B cell (primary cell): ENCODE measurements around the gene GLRA1. TPM values are rescaled to one million over a fixed set of nuclear protein-coding genes. Genes with fewer than 3 reads are reported as not detected.

Experiments
- ATAC-seq: fragments of 200-7000 bp; cut with Tn5 transposase; one replicate; pipeline ENCODE4 v1.10.0; 2021; ENCODE audit warnings: low read depth, mild to moderate bottlenecking, moderate number of reproducible peaks, moderate library complexity
- CTCF ChIA-PET: fragments of 350-600 bp; sonication (Branson Sonifier 250); formaldehyde crosslinking; loops from one replicate; lab custom pipeline; 2021; ENCODE audit warnings: antibody characterized with exemption, inconsistent platforms; lab: Charles Lee
- POLR2A ChIA-PET: fragments of 350-600 bp; sonication (Branson Sonifier 250); formaldehyde crosslinking; loops from one replicate; lab custom pipeline; 2021; ENCODE audit warnings: antibody characterized with exemption; lab: Charles Lee
- DNase-seq: peaks from one replicate; pipeline ENCODE4 v3.0.0; 2013
- H2AFZ ChIP-seq: 2 replicates; pipeline ENCODE4 v1.6.1; 2012; ENCODE audit warnings: mild to moderate bottlenecking, low read depth, low read length; ENCODE audit not compliant: insufficient read depth, poor library complexity, severe bottlenecking
- H3K27ac ChIP-seq, 2 donors: 1 replicate in 1 of 2; 2 replicates in 1 of 2; pipeline ENCODE4 v1.5.1; 2012 to 2013; ENCODE audit warnings: low read length in 2 of 2, mild to moderate bottlenecking in 2 of 2, moderate library complexity in 1 of 2
- H3K27me3 ChIP-seq, 4 experiments: fragments of 200-600 bp in 1 of 4; sonication (generic) in 1 of 4; replicated peaks in 1 of 4; 1 replicate in 2 of 4; 2 replicates in 2 of 4; pipeline versions ENCODE4 v1.6.1 to v1.7.0; 2013 to 2016; ENCODE audit warnings: low read length in 3 of 4, mild to moderate bottlenecking in 2 of 4, mixed read lengths in 1 of 4, moderate library complexity in 1 of 4; ENCODE audit not compliant: insufficient read depth in 4 of 4, control insufficient read depth in 3 of 4; ENCODE audit errors: control extremely low read depth in 1 of 4
- H3K36me3 ChIP-seq, 2 experiments: replicated peaks in 1 of 2; 1 replicate in 1 of 2; 2 replicates in 1 of 2; pipeline versions ENCODE4 v1.6.1 to v1.7.1; 2013; ENCODE audit warnings: low read length in 1 of 2; ENCODE audit not compliant: insufficient read depth in 2 of 2, control insufficient read depth in 1 of 2; ENCODE audit errors: control extremely low read depth in 1 of 2, extremely low read depth in 1 of 2
- H3K4me1 ChIP-seq, 2 donors: fragments of 200-600 bp in 1 of 2; sonication (generic) in 1 of 2; 1 replicate in 1 of 2; 2 replicates in 1 of 2; pipeline versions ENCODE4 v1.5.1 to v1.6.1; 2013 to 2017; ENCODE audit warnings: low read length in 2 of 2; ENCODE audit not compliant: control insufficient read depth in 2 of 2, insufficient read depth in 2 of 2
- H3K4me2 ChIP-seq: replicated peaks from 2 replicates; pipeline ENCODE3; 2012; ENCODE audit warnings: mild to moderate bottlenecking, low read depth, low read length; ENCODE audit not compliant: poor library complexity, severe bottlenecking
- H3K4me3 ChIP-seq, 5 experiments: fragments of 200-600 bp in 1 of 5; sonication (generic) in 1 of 5; 1 replicate in 3 of 5; 2 replicates in 2 of 5; pipeline versions ENCODE4 v1.5.1 to v1.7.0; 2011 to 2016; ENCODE audit warnings: low read length in 4 of 5, mild to moderate bottlenecking in 4 of 5, low read depth in 2 of 5, control low read depth in 1 of 5, moderate library complexity in 1 of 5; ENCODE audit not compliant: insufficient read depth in 1 of 5; ENCODE audit errors: control extremely low read depth in 1 of 5, extremely low read depth in 1 of 5
- H3K79me2 ChIP-seq: fragments of 200-600 bp; sonication (generic); one replicate; pipeline ENCODE4 v1.6.0; 2016; ENCODE audit warnings: low read length; ENCODE audit not compliant: control insufficient read depth, insufficient read depth
- H3K9ac ChIP-seq: fragments of 200-600 bp; sonication (generic); 2 replicates; pipeline ENCODE4 v1.6.1; 2017; ENCODE audit warnings: mild to moderate bottlenecking, low read length, moderate library complexity
- H3K9me3 ChIP-seq, 3 donors: one replicate each; pipeline versions ENCODE4 v1.6.1 to v1.7.1; 2013; ENCODE audit warnings: low read length in 2 of 3; ENCODE audit not compliant: control insufficient read depth in 2 of 3, insufficient read depth in 1 of 3; ENCODE audit errors: control extremely low read depth in 1 of 3
- H4K20me1 ChIP-seq: 2 replicates; pipeline ENCODE4 v1.6.0; 2012; ENCODE audit warnings: mild to moderate bottlenecking, low read length; ENCODE audit not compliant: insufficient read depth, control insufficient read depth, poor library complexity, severe bottlenecking
- H3K27ac Mint-ChIP-seq: one replicate; pipeline ENCODE4 v1.8.0; 2021; ENCODE audit warnings: mixed read lengths
- H3K27me3 Mint-ChIP-seq: one replicate; pipeline ENCODE4 v1.8.0; 2021; ENCODE audit warnings: mixed read lengths
- H3K4me1 Mint-ChIP-seq: one replicate; pipeline ENCODE4 v1.8.0; 2021; ENCODE audit warnings: mixed read lengths
- H3K4me3 Mint-ChIP-seq: one replicate; pipeline ENCODE4 v1.8.0; 2021; ENCODE audit warnings: mixed read lengths
- H3K9me3 Mint-ChIP-seq: one replicate; pipeline ENCODE4 v1.8.0; 2022; ENCODE audit warnings: mixed read lengths; ENCODE audit not compliant: insufficient read depth
- EZH2 ChIP-seq: IDR thresholded peaks from 2 replicates; pipeline ENCODE4 v1.6.1; 2012; ENCODE audit warnings: borderline replicate concordance, low read depth, mild to moderate bottlenecking, moderate library complexity, low read length; ENCODE audit not compliant: insufficient read depth, poor library complexity, severe bottlenecking
- WGBS: methylation state at CpG from one replicate; pipeline ENCODE4 v1.1.5; 2013; ENCODE audit warnings: missing lambda C conversion rate; ENCODE audit not compliant: insufficient coverage; 5-methylcytosine and 5-hydroxymethylcytosine counted together
- intact Hi-C: fragments of 100-400 bp; cut with micrococcal nuclease; formaldehyde crosslinking; loops from one replicate; pipeline ENCODE4 v1.10.0; 2022
- polyA plus RNA-seq: library from polyadenylated mRNA; depleted of rRNA; stranded (reverse); fragments of >200 nt; gene quantifications from 2 replicates; pipeline ENCODE4 v1.2.3, GENCODE V29; 2012
- total RNA-seq, 2 donors: library from RNA; stranded (reverse); fragments of 120-200 nt in 1 of 2; gene quantifications; 1 replicate in 1 of 2; 2 replicates in 1 of 2; pipeline versions ENCODE4 v1.2.3 to v1.2.4, GENCODE V29; 2013 to 2022
- TF ChIP-seq, protein P1 (sequence below): fragments of 200-600 bp; IDR thresholded peaks from one replicate; pipeline ENCODE4 v1.8.0; 2022; ENCODE audit warnings: antibody characterized with exemption, mild to moderate bottlenecking

GLRA1 gene
- total and polyA plus RNA-seq, 2 donors (not counting 1 experiment from before 2014, with no cell fraction given) = not detected

DNA sequence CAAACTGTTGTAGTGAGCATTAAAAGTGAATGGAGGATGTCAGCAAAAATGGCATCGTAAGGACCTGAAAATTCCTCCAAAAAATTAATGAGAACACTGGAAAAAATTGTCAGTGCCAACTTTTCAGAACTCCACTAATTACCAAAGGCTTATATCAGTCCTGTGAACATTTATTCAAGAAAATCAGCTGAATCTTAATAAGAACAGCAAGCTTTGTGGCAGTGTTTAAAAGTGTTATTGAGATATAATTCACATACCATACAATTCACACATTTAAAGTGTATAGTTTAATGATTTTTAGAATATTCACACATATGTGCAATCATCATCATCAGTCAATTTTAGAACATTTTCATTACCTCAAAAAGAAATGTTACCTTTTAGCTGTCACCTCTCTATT, 95.3 kb downstream of the GLRA1 start:
- POLR2A ChIA-PET = no interaction called here
- peaks cover 7% of the 10 kb centered on the region for H3K9me3 Mint-ChIP-seq

GRCh38 chr5:151825445-151825844, 99.2 kb downstream of the GLRA1 start:
- Histone ChIP-seq H3K4me3 (no peak overlapping the region), H3K9me3 (no peaks in the 10 kb centered on the region), H3K79me2 (no peaks in the 10 kb centered on the region), H3K4me2 (no peak overlapping the region), H2AFZ (no peak overlapping the region), H3K27ac (no peak overlapping the region), H4K20me1 (no peaks in the 10 kb centered on the region), H3K9ac (no peak overlapping the region), H3K36me3 (no peaks in the 10 kb centered on the region), H3K27me3 (no peaks in the 10 kb centered on the region), H3K4me1 (no peaks in the 10 kb centered on the region)
- ChIA-PET POLR2A (no interaction called here), CTCF (interaction anchor here (0.7 to 10.9 kb wide), 26 partner anchors 11 to 689 kb away, joined by 3 to 323 read pairs (median 4); no protein-coding TSS in a partner anchor)
- no peaks in the 10 kb centered on the region for H3K9me3 Mint-ChIP-seq
- ATAC-seq (no peak), DNase-seq (peak; percentile 59)
- no peaks in the 10 kb centered on the region for H3K4me1 Mint-ChIP-seq
- no peak overlapping the region for H3K27ac Mint-ChIP-seq
- WGBS = 0% methylated on average over 1 of the region's 1 CpG
- TF ChIP-seq, protein P1, sequence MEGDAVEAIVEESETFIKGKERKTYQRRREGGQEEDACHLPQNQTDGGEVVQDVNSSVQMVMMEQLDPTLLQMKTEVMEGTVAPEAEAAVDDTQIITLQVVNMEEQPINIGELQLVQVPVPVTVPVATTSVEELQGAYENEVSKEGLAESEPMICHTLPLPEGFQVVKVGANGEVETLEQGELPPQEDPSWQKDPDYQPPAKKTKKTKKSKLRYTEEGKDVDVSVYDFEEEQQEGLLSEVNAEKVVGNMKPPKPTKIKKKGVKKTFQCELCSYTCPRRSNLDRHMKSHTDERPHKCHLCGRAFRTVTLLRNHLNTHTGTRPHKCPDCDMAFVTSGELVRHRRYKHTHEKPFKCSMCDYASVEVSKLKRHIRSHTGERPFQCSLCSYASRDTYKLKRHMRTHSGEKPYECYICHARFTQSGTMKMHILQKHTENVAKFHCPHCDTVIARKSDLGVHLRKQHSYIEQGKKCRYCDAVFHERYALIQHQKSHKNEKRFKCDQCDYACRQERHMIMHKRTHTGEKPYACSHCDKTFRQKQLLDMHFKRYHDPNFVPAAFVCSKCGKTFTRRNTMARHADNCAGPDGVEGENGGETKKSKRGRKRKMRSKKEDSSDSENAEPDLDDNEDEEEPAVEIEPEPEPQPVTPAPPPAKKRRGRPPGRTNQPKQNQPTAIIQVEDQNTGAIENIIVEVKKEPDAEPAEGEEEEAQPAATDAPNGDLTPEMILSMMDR = peak; percentile 83
- no peak for TF ChIP-seq EZH2
- H3K4me3 Mint-ChIP-seq = no peak overlapping the region
- intact Hi-C loops = loop anchor here (1.0 to 5.0 kb wide), 2 partner anchors 318 to 522 kb away; no protein-coding TSS in a partner anchor
- H3K27me3 Mint-ChIP-seq = no peaks in the 10 kb centered on the region

More for the DNA sequence above, 95.3 kb downstream of the GLRA1 start:
- H2AFZ ChIP-seq = no peak overlapping the region
- H3K27me3 ChIP-seq = no peaks in the 10 kb centered on the region
- H3K27me3 Mint-ChIP-seq = no peaks in the 10 kb centered on the region
- H3K4me1 ChIP-seq = no peaks in the 10 kb centered on the region
- H3K27ac ChIP-seq = no peak overlapping the region
- H3K79me2 ChIP-seq = no peaks in the 10 kb centered on the region
- intact Hi-C loops = loop anchor here (5.0 kb wide), 1 partner anchor 518 kb away; no protein-coding TSS in a partner anchor
- H3K9ac ChIP-seq = no peak overlapping the region
- no peaks in the 10 kb centered on the region for H4K20me1 ChIP-seq
- H3K36me3 ChIP-seq = no peaks in the 10 kb centered on the region
- H3K4me2 ChIP-seq = no peak overlapping the region
- CTCF ChIA-PET = interaction anchor here (1.3 to 10.9 kb wide), 2 partner anchors 30 to 313 kb away, joined by 3 to 323 read pairs; no protein-coding TSS in a partner anchor
- no CpG with 5 or more reads among the region's 1 CpG for WGBS
- peaks cover 0 to 18% (median 9%) of the 10 kb centered on the region in 3 donors for H3K9me3 ChIP-seq
- ATAC-seq = no peak
- TF ChIP-seq, protein P1 = no peak
- no peak overlapping the region for H3K27ac Mint-ChIP-seq
- no peaks in the 10 kb centered on the region for H3K4me1 Mint-ChIP-seq
- H3K4me3 Mint-ChIP-seq = no peak overlapping the region
- H3K4me3 ChIP-seq = no peak overlapping the region
- DNase-seq = no peak
